ENCODE data around the gene EGFR. TPM values are rescaled to one million over a fixed set of nuclear protein-coding genes. Genes with fewer than 3 reads are reported as not detected.

The EGFR gene
- total RNA-seq, 1 donor from 2014 or later = 62.7 TPM

- H3K4me1 ChIP-seq = peaks cover 17% of the 10 kb centered on the region
- ATAC-seq = no peak
- TF ChIP-seq CTCF (IDR thresholded peaks at IDR 0.05) = no peak
- no peaks in the 10 kb centered on the region for H3K36me3 ChIP-seq
- intact Hi-C loops (cut with DNase I) = no loop called here
- H3K9me3 ChIP-seq = no peaks in the 10 kb centered on the region
- H3K27ac ChIP-seq = no peak overlapping the region
- H3K27me3 ChIP-seq (ENCODE audit: low read depth) = peaks cover 8% of the 10 kb centered on the region
- no peak overlapping the region for H3K4me3 ChIP-seq
- DNase-seq = no peak
Measured at GRCh38 chr7:55016061-55016745, 2.6 kb upstream of the EGFR start.

GRCh38 chr7:55016746-55017090 is 2.1 kb upstream of the EGFR start:
- Histone ChIP-seq H3K4me1 (peaks cover 21% of the 10 kb centered on the region), H3K27ac (no peak overlapping the region), H3K4me3 (no peak overlapping the region), H3K9me3 (no peaks in the 10 kb centered on the region), H3K36me3 (no peaks in the 10 kb centered on the region), H3K27me3 (ENCODE audit: low read depth) (peaks cover 8% of the 10 kb centered on the region)
- TF ChIP-seq CTCF (IDR thresholded peaks at IDR 0.05) = no peak
- ATAC-seq = no peak
- intact Hi-C loops (cut with DNase I) = no loop called here
- DNase-seq = no peak

- Histone ChIP-seq H3K4me3 (peak overlapping the region; percentile 83), H3K9me3 (no peaks in the 10 kb centered on the region), H3K27ac (peak overlapping the region; percentile 93), H3K4me1 (peaks cover 31% of the 10 kb centered on the region), H3K27me3 (ENCODE audit: low read depth) (peaks cover 8% of the 10 kb centered on the region), H3K36me3 (no peaks in the 10 kb centered on the region)
- DNase-seq (no peak), ATAC-seq (no peak)
- intact Hi-C loops (cut with DNase I) = no loop called here
- no peak for TF ChIP-seq CTCF (IDR thresholded peaks at IDR 0.05)
Measured at GRCh38 chr7:55017841-55018240, 976 bp upstream of the EGFR start.

DNA sequence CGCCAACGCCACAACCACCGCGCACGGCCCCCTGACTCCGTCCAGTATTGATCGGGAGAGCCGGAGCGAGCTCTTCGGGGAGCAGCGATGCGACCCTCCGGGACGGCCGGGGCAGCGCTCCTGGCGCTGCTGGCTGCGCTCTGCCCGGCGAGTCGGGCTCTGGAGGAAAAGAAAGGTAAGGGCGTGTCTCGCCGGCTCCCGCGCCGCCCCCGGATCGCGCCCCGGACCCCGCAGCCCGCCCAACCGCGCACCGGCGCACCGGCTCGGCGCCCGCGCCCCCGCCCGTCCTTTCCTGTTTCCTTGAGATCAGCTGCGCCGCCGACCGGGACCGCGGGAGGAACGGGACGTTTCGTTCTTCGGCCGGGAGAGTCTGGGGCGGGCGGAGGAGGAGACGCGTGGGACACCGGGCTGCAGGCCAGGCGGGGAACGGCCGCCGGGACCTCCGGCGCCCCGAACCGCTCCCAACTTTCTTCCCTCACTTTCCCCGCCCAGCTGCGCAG is 424 bp downstream of the EGFR start:
- Histone ChIP-seq H3K9me3 (no peaks in the 10 kb centered on the region), H3K27me3 (ENCODE audit: low read depth) (peaks cover 8% of the 10 kb centered on the region), H3K4me1 (peaks cover 32% of the 10 kb centered on the region), H3K4me3 (peak overlapping the region; percentile 83), H3K27ac (peak overlapping the region; percentile 93), H3K36me3 (no peaks in the 10 kb centered on the region)
- ATAC-seq = peak; percentile 55 to 58
- TF ChIP-seq CTCF (IDR thresholded peaks at IDR 0.05) = no peak
- intact Hi-C loops (cut with DNase I) = no loop called here
- DNase-seq = peak; percentile 78

- intact Hi-C loops (cut with DNase I) = no loop called here
- ATAC-seq = peak; percentile 40 to 59
Measured at GRCh38 chr7:55019691-55020465, 1.1 kb downstream of the EGFR start.

More at GRCh38 chr7:55019691-55020465, 1.1 kb downstream of the EGFR start:
- Histone ChIP-seq H3K4me3 (peak overlapping the region; percentile 83), H3K36me3 (no peaks in the 10 kb centered on the region), H3K27ac (peak overlapping the region; percentile 93), H3K9me3 (no peaks in the 10 kb centered on the region), H3K4me1 (peaks cover 32% of the 10 kb centered on the region), H3K27me3 (ENCODE audit: low read depth) (peaks cover 8% of the 10 kb centered on the region)
- no peak for TF ChIP-seq CTCF (IDR thresholded peaks at IDR 0.05)
- DNase-seq = peak; percentile 58
